GM12878 (cell line): ENCODE results near the gene SNRNP35. TPM values are rescaled to one million over a fixed set of nuclear protein-coding genes. Genes with fewer than 3 reads are reported as not detected.

Source experiments
- ATF7 ChIP-seq: fragments of 450-650 bp; IDR thresholded peaks from 2 replicates; pipeline ENCODE4 v1.6.1; 2016; ENCODE audit warnings: low read depth, mild to moderate bottlenecking
- BCL11A ChIP-seq: IDR thresholded peaks from 2 replicates; pipeline ENCODE4 v1.6.1; 2011; ENCODE audit warnings: low read depth, low read length
- CBX3 ChIP-seq: fragments of 200-600 bp; sonication (generic); IDR thresholded peaks from 2 replicates; pipeline ENCODE4 v1.6.1; 2016; ENCODE audit warnings: low read depth, borderline replicate concordance
- CHD4 ChIP-seq: fragments of 200-600 bp; sonication (generic); IDR thresholded peaks from 2 replicates; pipeline ENCODE4 v1.6.1; 2016; ENCODE audit warnings: mild to moderate bottlenecking
- IRF4 ChIP-seq: IDR thresholded peaks from 2 replicates; pipeline ENCODE4 v1.6.1; 2011; ENCODE audit warnings: low read depth, low read length
- NR2C1 ChIP-seq: fragments of 450-650 bp; IDR thresholded peaks from 2 replicates; pipeline ENCODE4 v1.6.1; 2017; ENCODE audit warnings: antibody characterized with exemption, mild to moderate bottlenecking, moderate library complexity
- PAX5 ChIP-seq: IDR thresholded peaks from 2 replicates; pipeline ENCODE4 v1.6.1; 2011; ENCODE audit warnings: low read depth, low read length, borderline replicate concordance
- POLR2A ChIP-seq: IDR thresholded peaks from 2 replicates; pipeline ENCODE4 v1.6.1; 2011; ENCODE audit warnings: low read depth, mild to moderate bottlenecking, low read length
- RAD51 ChIP-seq: fragments of 450-650 bp; IDR thresholded peaks from 2 replicates; pipeline ENCODE4 v1.6.1; 2016; ENCODE audit warnings: moderate library complexity, mild to moderate bottlenecking, inconsistent platforms
- SIN3A ChIP-seq: IDR thresholded peaks from 2 replicates; pipeline ENCODE4 v1.6.1; 2012; ENCODE audit warnings: low read depth, low read length, improper control_type of control experiment
- SP1 ChIP-seq: IDR thresholded peaks from one replicate; pipeline ENCODE4 v1.6.1; 2011; ENCODE audit warnings: low read depth, low read length
- STAT3 ChIP-seq: IDR thresholded peaks from 2 replicates; pipeline ENCODE4 v1.6.1; 2011; ENCODE audit warnings: low read depth, low read length, improper control_type of control experiment
- TBL1XR1 ChIP-seq: IDR thresholded peaks from 2 replicates; pipeline ENCODE4 v1.6.1; 2012; ENCODE audit warnings: low read depth, low read length, improper control_type of control experiment
- ZBTB4 ChIP-seq: fragments of 450-650 bp; formaldehyde crosslinking; IDR thresholded peaks from 2 replicates; pipeline ENCODE4 v1.4.0; 2022; ENCODE audit warnings: mild to moderate bottlenecking, moderate library complexity
- polyA plus RNA-seq, 11 experiments: library from polyadenylated mRNA; depleted of rRNA in 4 of 11; unstranded in 6 of 11; stranded (reverse) in 5 of 11; fragments of >200 nt; fragmentation: Nextera tagmentation in 4 of 11; fragmentation: Illumina TruSeq in 1 of 11; extraction: Ambion mirVana in 4 of 11; extraction: Trizol in 1 of 11; gene quantifications; 1 replicate in 1 of 11; 2 replicates in 10 of 11; pipeline versions ENCODE4 v1.2.1 to v1.2.3, GENCODE V29; 2011 to 2016; ENCODE audit warnings: inconsistent platforms in 2 of 11, missing spikeins in 2 of 11, low read depth in 1 of 11
- total RNA-seq, 4 experiments: library from RNA; depleted of rRNA in 3 of 4; stranded (reverse); fragments of >200 nt in 3 of 4; fragmentation: Illumina TruSeq in 1 of 4; extraction: Trizol in 1 of 4; gene quantifications; 2 replicates each; pipeline versions ENCODE4 v1.2.1 to v1.2.3, GENCODE V29; 2013 to 2021
- TF ChIP-seq, protein P1 (sequence below): fragments of 450-650 bp; formaldehyde crosslinking; IDR thresholded peaks from 2 replicates; pipeline ENCODE4 v1.4.0; 2020; ENCODE audit warnings: mild to moderate bottlenecking, moderate library complexity
- TF ChIP-seq, protein P2 (sequence below): fragments of 450-650 bp; IDR thresholded peaks from 2 replicates; pipeline ENCODE4 v1.6.1; 2017; ENCODE audit warnings: mild to moderate bottlenecking, low read depth, inconsistent platforms; ENCODE audit not compliant: poor library complexity, severe bottlenecking
- TF ChIP-seq, protein P3 (sequence below): IDR thresholded peaks from 2 replicates; pipeline ENCODE4 v1.6.1; 2011; ENCODE audit warnings: mild to moderate bottlenecking, low read depth, low read length, moderate library complexity; ENCODE audit not compliant: insufficient replicate concordance
- TF ChIP-seq, protein P4 (sequence below): IDR thresholded peaks from 2 replicates; pipeline ENCODE4 v1.6.1; 2012; ENCODE audit warnings: low read length, inconsistent platforms

The SNRNP35 gene
- total and polyA plus RNA-seq, 10 of the 15 experiments (the other 5 are each of a cell fraction or from before 2014, with no cell fraction given): 21.6 to 49.6 (median 29.0) TPM

- TF ChIP-seq STAT3 (no peak), CBX3 (no peak), PAX5 (peak; percentile 76; the same call in 1 of the 2 replicates), RAD51 (no peak), SP1 (peak; percentile 80), NR2C1 (peak; percentile 52; the same call in 1 of the 2 replicates), ZBTB4 (CRISPR knock-in tag) (no peak), BCL11A (peak; percentile 40; the same call in 1 of the 2 replicates), SIN3A (peak; percentile 85), TBL1XR1 (peak; percentile 77; the same call in 1 of the 2 replicates), CHD4 (no peak), POLR2A (peak; percentile 81), ATF7 (0 out of 2 replicates have a peak, but pooled peaks have one; percentile 19), IRF4 (peak; percentile 50; the same call in 1 of the 2 replicates)
- TF ChIP-seq, protein P1, sequence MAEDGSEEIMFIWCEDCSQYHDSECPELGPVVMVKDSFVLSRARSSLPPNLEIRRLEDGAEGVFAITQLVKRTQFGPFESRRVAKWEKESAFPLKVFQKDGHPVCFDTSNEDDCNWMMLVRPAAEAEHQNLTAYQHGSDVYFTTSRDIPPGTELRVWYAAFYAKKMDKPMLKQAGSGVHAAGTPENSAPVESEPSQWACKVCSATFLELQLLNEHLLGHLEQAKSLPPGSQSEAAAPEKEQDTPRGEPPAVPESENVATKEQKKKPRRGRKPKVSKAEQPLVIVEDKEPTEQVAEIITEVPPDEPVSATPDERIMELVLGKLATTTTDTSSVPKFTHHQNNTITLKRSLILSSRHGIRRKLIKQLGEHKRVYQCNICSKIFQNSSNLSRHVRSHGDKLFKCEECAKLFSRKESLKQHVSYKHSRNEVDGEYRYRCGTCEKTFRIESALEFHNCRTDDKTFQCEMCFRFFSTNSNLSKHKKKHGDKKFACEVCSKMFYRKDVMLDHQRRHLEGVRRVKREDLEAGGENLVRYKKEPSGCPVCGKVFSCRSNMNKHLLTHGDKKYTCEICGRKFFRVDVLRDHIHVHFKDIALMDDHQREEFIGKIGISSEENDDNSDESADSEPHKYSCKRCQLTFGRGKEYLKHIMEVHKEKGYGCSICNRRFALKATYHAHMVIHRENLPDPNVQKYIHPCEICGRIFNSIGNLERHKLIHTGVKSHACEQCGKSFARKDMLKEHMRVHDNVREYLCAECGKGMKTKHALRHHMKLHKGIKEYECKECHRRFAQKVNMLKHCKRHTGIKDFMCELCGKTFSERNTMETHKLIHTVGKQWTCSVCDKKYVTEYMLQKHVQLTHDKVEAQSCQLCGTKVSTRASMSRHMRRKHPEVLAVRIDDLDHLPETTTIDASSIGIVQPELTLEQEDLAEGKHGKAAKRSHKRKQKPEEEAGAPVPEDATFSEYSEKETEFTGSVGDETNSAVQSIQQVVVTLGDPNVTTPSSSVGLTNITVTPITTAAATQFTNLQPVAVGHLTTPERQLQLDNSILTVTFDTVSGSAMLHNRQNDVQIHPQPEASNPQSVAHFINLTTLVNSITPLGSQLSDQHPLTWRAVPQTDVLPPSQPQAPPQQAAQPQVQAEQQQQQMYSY (CRISPR knock-in tag): no peak
- TF ChIP-seq, protein P2, sequence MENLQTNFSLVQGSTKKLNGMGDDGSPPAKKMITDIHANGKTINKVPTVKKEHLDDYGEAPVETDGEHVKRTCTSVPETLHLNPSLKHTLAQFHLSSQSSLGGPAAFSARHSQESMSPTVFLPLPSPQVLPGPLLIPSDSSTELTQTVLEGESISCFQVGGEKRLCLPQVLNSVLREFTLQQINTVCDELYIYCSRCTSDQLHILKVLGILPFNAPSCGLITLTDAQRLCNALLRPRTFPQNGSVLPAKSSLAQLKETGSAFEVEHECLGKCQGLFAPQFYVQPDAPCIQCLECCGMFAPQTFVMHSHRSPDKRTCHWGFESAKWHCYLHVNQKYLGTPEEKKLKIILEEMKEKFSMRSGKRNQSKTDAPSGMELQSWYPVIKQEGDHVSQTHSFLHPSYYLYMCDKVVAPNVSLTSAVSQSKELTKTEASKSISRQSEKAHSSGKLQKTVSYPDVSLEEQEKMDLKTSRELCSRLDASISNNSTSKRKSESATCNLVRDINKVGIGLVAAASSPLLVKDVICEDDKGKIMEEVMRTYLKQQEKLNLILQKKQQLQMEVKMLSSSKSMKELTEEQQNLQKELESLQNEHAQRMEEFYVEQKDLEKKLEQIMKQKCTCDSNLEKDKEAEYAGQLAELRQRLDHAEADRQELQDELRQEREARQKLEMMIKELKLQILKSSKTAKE: no peak
- TF ChIP-seq, protein P3, sequence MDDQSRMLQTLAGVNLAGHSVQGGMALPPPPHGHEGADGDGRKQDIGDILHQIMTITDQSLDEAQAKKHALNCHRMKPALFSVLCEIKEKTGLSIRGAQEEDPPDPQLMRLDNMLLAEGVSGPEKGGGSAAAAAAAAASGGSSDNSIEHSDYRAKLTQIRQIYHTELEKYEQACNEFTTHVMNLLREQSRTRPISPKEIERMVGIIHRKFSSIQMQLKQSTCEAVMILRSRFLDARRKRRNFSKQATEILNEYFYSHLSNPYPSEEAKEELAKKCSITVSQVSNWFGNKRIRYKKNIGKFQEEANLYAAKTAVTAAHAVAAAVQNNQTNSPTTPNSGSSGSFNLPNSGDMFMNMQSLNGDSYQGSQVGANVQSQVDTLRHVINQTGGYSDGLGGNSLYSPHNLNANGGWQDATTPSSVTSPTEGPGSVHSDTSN: no peak
- TF ChIP-seq, protein P4, sequence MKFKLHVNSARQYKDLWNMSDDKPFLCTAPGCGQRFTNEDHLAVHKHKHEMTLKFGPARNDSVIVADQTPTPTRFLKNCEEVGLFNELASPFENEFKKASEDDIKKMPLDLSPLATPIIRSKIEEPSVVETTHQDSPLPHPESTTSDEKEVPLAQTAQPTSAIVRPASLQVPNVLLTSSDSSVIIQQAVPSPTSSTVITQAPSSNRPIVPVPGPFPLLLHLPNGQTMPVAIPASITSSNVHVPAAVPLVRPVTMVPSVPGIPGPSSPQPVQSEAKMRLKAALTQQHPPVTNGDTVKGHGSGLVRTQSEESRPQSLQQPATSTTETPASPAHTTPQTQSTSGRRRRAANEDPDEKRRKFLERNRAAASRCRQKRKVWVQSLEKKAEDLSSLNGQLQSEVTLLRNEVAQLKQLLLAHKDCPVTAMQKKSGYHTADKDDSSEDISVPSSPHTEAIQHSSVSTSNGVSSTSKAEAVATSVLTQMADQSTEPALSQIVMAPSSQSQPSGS: no peak; the same call in 1 of the 2 replicates
These were observed 21.6 kb upstream of the SNRNP35 start, which contains the start of gene RILPL2 (continued) for GRCh38 chr12:123436017-123436964.
